Measurements from ENCODE around the gene KRABD2.
"Not testable (repeated sequence)": the region's sequence is repeated elsewhere in the genome, so short reads cannot be mapped to it uniquely, and the experiment has no call there.

KRABD2 gene

GRCh38 chr17:8376271-8377067 lies at the start of gene KRABD2:
TSS of gene KRABD2 (minus strand) at chr17:8376704.
- DNase-seq (ENCODE audit: low spot score) (peak; percentile 74), FAIRE-seq (no peak)

GRCh38 chr17:8421571-8421970 lies 45.1 kb upstream of the KRABD2 start:
- FAIRE-seq = no peak
- DNase-seq (ENCODE audit: low spot score) = no peak

- peak; percentile 6 for DNase-seq (ENCODE audit: low spot score)
- no peak for FAIRE-seq
These were observed 43.8 kb upstream of the KRABD2 start for GRCh38 chr17:8420041-8420934.

DNA sequence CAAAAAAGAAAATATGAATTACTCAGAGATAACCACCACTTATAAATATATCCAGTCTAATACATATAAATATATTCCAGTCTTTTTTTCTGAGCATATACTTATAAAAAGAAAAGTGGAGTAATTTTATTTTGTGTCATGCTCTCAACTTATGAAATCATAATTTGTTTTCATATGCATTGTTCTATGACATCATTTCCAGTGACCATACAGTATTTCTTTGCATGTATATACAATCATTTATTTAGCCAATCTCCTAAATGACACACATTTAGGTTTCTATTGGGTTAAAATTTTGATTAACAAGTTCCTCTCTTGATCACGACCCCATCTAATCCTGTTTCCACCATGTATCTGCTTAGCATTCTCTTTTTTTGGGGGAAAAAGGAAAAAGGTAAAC lies 42.8 kb upstream of the KRABD2 start:
- FAIRE-seq (no peak), DNase-seq (ENCODE audit: low spot score) (no peak)

- DNase-seq (ENCODE audit: low spot score) (no peak), FAIRE-seq (no peak)
These were observed 42.0 kb upstream of the KRABD2 start for GRCh38 chr17:8418471-8418870.

- DNase-seq (ENCODE audit: low spot score) (no peak), FAIRE-seq (no peak)
These were observed 41.3 kb upstream of the KRABD2 start for GRCh38 chr17:8417806-8418205.

DNA sequence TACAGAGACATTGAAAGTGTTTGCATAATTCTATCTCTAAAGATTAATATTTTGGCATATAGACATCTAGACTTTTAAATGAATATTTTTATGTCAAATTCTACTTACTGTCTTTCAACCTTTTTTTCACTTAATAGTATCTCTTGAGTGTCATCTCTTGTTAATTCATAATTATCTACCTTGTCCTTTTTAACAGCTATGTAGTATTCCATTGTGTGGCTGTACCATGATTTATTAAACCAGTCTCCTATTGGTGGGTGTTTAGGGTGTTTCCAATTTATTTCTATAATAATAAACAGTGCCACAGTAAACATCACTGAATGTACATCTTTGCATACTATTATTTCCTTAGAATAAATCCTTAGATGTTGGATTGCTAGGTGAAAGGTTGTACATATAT lies 37.4 kb upstream of the KRABD2 start:
- DNase-seq (ENCODE audit: low spot score) (no peak), FAIRE-seq (no peak)

GRCh38 chr17:8413328-8413727 lies 36.8 kb upstream of the KRABD2 start:
- FAIRE-seq (no peak), DNase-seq (ENCODE audit: low spot score) (no peak)

DNA sequence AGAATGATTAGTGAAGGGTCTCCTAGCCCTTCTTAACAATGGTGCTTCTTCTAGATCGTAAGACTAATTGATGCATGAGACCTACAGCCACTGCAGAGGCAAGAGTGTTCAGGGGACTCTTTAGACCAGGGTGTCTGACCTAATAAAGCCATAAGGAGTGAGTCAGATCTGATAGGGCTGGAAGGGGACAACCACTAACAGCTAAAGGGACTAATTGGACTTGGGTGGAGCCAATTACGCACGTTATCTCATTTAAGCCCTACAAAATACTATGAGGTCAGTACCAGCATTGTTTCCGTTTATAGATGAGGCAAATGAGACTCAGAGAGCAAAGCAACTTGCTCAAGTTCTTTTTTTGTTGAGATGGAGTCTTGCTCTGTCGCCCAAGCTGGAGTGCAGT lies 35.6 kb upstream of the KRABD2 start:
- DNase-seq (ENCODE audit: low spot score) (no peak), FAIRE-seq (no peak)

- FAIRE-seq (no peak), DNase-seq (ENCODE audit: low spot score) (no peak)
These were observed 34.4 kb upstream of the KRABD2 start for GRCh38 chr17:8410883-8411238.

- FAIRE-seq = peak; percentile 25
- peak; percentile 66 for DNase-seq (ENCODE audit: low spot score)
These were observed 33.7 kb upstream of the KRABD2 start for GRCh38 chr17:8409966-8410882.

- FAIRE-seq (no peak), DNase-seq (ENCODE audit: low spot score) (no peak)
These were observed 31.9 kb upstream of the KRABD2 start for GRCh38 chr17:8408371-8408770.

DNA sequence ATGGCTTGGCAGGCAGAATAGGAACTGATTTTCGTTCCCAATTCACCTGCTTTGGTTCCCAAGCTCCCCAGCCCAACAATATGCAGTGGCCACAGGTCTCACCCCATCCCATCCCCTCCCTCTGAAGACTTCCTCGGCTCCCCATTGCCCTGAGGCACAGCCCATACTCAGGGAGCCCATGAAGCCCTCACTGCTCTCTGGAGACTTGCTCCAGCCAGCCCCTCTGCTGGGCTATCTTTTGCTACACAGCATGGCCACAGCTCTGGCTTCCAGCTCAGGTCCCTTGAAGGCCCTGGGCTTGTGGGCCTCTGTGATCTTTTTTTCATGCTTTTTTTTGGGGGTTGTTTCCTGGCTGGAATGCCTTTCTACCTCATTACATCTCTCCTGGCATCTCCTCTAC lies 29.7 kb upstream of the KRABD2 start:
- FAIRE-seq (no peak), DNase-seq (ENCODE audit: low spot score) (no peak)

- DNase-seq (ENCODE audit: low spot score) = no peak
- FAIRE-seq = no peak
These were observed 29.1 kb upstream of the KRABD2 start for GRCh38 chr17:8405499-8406016.

- FAIRE-seq (no peak), DNase-seq (ENCODE audit: low spot score) (no peak)
These were observed 26.5 kb upstream of the KRABD2 start for GRCh38 chr17:8402921-8403536.

GRCh38 chr17:8401107-8401506 lies 24.6 kb upstream of the KRABD2 start:
- DNase-seq (ENCODE audit: low spot score) (no peak), FAIRE-seq (no peak)

GRCh38 chr17:8398980-8399379 lies 22.5 kb upstream of the KRABD2 start:
- no peak for FAIRE-seq
- no peak for DNase-seq (ENCODE audit: low spot score)

DNA sequence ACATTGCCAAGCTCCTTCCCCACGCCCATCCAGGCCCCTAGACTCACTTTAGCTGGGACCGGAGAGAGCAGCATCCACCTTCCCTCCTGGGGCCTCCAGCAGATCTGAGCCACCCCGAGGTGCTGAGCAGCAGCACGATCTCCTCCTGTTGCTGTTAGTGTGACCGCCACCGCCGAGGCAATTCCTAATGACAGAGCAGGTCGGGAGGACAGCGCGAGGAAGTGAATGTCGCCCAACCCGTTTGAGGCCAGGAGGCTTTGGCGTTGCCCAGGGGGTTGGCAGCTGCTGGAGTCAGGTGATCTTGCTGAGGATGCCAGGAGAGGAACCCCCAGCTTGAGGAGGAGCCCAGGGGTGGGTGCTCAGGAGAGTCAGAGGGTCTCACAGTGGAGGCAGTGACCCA lies 21.1 kb upstream of the KRABD2 start, which contains the start of gene RNF222:
TSS of gene RNF222 (minus strand) at position 192 of the 400 bp plus-strand sequence. CDS start 4,366 bp downstream, outside the sequence.
- DNase-seq (ENCODE audit: low spot score) = no peak
- FAIRE-seq = no peak

DNA sequence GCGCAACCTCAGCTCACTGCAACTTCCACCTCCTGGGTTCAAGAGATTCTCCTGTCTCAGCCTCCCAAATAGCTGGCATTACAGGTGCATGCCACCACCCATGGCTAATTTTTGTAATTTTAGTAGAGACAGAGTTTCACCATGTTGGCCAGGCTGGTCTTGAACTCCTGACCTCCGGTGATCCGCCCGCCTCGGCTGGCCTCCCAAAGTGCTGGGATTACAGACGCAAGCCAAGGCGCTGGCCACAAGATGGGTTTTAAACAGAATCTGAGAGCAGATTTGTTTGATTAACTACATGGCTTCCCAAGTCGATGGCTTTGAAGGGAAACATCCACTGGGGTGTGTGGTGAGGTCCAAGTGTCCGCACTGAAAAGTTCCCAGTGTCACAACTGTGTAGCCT lies 18.0 kb upstream of the KRABD2 start:
- DNase-seq (ENCODE audit: low spot score); FAIRE-seq: not testable (repeated sequence)

DNA sequence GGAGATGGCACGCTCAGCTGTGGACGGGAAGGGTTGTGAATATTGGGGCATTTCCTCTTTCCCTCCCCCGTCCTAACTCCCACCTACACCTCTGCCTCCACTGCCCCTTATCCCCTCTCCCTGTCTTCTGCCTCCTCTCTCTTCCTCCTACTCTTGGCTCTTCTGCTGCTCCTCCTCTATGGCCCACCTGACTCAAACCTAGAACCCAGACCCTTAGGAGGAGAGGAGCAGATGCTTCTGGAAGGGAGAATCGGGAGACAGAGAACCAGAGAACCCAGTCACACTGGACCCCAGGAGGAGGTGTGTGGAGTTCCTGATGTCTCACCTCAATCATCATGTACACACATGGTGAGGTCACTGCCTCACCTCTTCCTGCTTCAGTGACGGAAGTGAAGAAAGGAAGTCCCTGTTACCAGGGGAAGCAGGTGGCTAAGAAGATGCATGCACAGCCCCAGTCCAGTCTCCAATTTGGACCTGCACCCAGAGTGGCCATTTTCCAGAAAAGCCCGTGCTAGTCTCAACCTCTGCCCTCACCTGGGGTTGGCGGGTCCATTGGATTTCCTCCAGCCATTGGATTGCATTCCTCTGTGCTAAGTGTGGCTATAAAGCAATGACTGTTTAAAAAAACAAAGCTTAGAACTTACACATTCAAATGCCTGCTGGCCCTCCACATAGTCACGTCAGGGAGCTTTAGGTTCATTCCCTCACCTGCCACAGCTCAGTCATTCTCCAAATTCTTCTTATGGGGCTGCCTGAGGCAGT lies 17.1 kb upstream of the KRABD2 start:
- FAIRE-seq (no peak), DNase-seq (ENCODE audit: low spot score) (no peak)

Measured in RCC 7860 (cell line).